SK-N-SH (cell line): Measurements from ENCODE around the gene PDIA6.

ENCODE experiments used
- CTCF ChIP-seq: fragments of 200-600 bp; sonication (generic); IDR thresholded peaks from 2 replicates; pipeline ENCODE4 v1.6.1; 2017; ENCODE audit warnings: antibody characterized with exemption, mild to moderate bottlenecking, moderate library complexity
- EP300 ChIP-seq, 2 experiments: IDR thresholded peaks; 2 replicates each; pipeline versions ENCODE4 v1.4.0 to v1.6.1; 2012; ENCODE audit warnings: borderline replicate concordance in 1 of 2, low read depth in 1 of 2, low read length in 1 of 2
- EZH2phosphoT487 ChIP-seq: fragments of 200-600 bp; sonication (generic); IDR thresholded peaks from 2 replicates; pipeline ENCODE4 v1.6.1; 2017; ENCODE audit warnings: low read depth, mixed run types, mild to moderate bottlenecking, antibody characterized with exemption, moderate library complexity, borderline replicate concordance
- FOXM1 ChIP-seq: IDR thresholded peaks from 2 replicates; pipeline ENCODE4 v1.4.0; 2012; ENCODE audit warnings: low read depth, mild to moderate bottlenecking
- MAX ChIP-seq: IDR thresholded peaks from 2 replicates; pipeline ENCODE4 v1.4.0; 2012; ENCODE audit warnings: low read depth
- NFIC ChIP-seq: IDR thresholded peaks from 2 replicates; pipeline ENCODE4 v1.4.0; 2012; ENCODE audit warnings: borderline replicate concordance
- PBX3 ChIP-seq: IDR thresholded peaks from 2 replicates; pipeline ENCODE4; 2012
- POLR2AphosphoS5 ChIP-seq: IDR thresholded peaks from 2 replicates; pipeline ENCODE4 v1.6.1; 2012; ENCODE audit warnings: low read depth, low read length
- RCOR1 ChIP-seq: fragments of 150-350 bp; IDR thresholded peaks from 2 replicates; pipeline ENCODE4 v1.6.1; 2017; ENCODE audit warnings: antibody characterized with exemption, low read length
- RFX5 ChIP-seq: IDR thresholded peaks from 2 replicates; pipeline ENCODE4 v1.6.1; 2012; ENCODE audit warnings: mild to moderate bottlenecking, improper control_type of control experiment, low read length
- SIN3A ChIP-seq: IDR thresholded peaks from 2 replicates; pipeline ENCODE4 v1.6.1; 2012; ENCODE audit warnings: low read depth, mild to moderate bottlenecking, low read length, moderate library complexity, borderline replicate concordance
- USF2 ChIP-seq: fragments of 150-350 bp; IDR thresholded peaks from 2 replicates; pipeline ENCODE4 v1.6.1; 2017; ENCODE audit warnings: antibody characterized with exemption, low read length, low read depth, borderline replicate concordance
- ZBTB33 ChIP-seq: IDR thresholded peaks from 2 replicates; pipeline ENCODE4 v1.4.0; 2012; ENCODE audit warnings: low read depth, borderline replicate concordance

- no peak for TF ChIP-seq POLR2AphosphoS5
- TF ChIP-seq RFX5 = no peak
- no peak for TF ChIP-seq EP300 (IDR thresholded peaks at IDR 0.05; ENCODE audit: borderline replicate concordance in 1 of 2, low read depth in 1 of 2, low read length in 1 of 2)
- no peak for TF ChIP-seq MAX
- no peak for TF ChIP-seq ZBTB33
- TF ChIP-seq CTCF = peak; percentile 27
- TF ChIP-seq FOXM1 = no peak
- no peak for TF ChIP-seq USF2
- no peak for TF ChIP-seq EZH2phosphoT487
- TF ChIP-seq NFIC = no peak
- no peak for TF ChIP-seq RCOR1
- TF ChIP-seq SIN3A = no peak
- TF ChIP-seq PBX3 = no peak
These were observed 19.8 kb downstream of the PDIA6 start for GRCh38 chr2:10792660-10793400.
